K562 (cell line): Measurements from ENCODE around the gene GARIN6. TPM values are rescaled to one million over a fixed set of nuclear protein-coding genes. Genes with fewer than 3 reads are reported as not detected.

Experiments
- AFF1 ChIP-seq, 2 experiments: fragments of 450-650 bp; IDR thresholded peaks; 2 replicates each; pipeline ENCODE4 v1.6.1; 2018; ENCODE audit warnings: mild to moderate bottlenecking in 2 of 2, low read depth in 1 of 2; ENCODE audit not compliant: partially characterized antibody in 2 of 2
- GTF2F1 ChIP-seq: IDR thresholded peaks from 2 replicates; pipeline ENCODE4 v1.6.1; 2011; ENCODE audit warnings: low read depth, low read length, improper control_type of control experiment
- MLX ChIP-seq, 2 experiments: fragments of 450-650 bp in 1 of 2; sonication (generic) in 1 of 2; formaldehyde crosslinking; conservative IDR thresholded peaks; 2 replicates each; pipeline versions ENCODE4 v1.4.0 to v1.8.1; 2020 to 2022; ENCODE audit warnings: mild to moderate bottlenecking in 1 of 2, missing genetic modification reagents in 1 of 2
- WHSC1 ChIP-seq: IDR thresholded peaks from one replicate; pipeline ENCODE4 v1.6.1; 2012; ENCODE audit warnings: low read length, control low read depth, inconsistent platforms
- ZNF263 ChIP-seq: sonication (generic); formaldehyde crosslinking; IDR thresholded peaks from 2 replicates; pipeline ENCODE4 v1.8.0; 2022; ENCODE audit warnings: mild to moderate bottlenecking, missing genetic modification reagents, borderline replicate concordance
- ZNF518B ChIP-seq: fragments of 250-450 bp; sonication (Bioruptor Pico); IDR thresholded peaks from 2 replicates; pipeline ENCODE4 v1.5.0; 2021; ENCODE audit warnings: mild to moderate bottlenecking, moderate library complexity
- polyA plus RNA-seq, 8 experiments: library from polyadenylated mRNA; depleted of rRNA in 4 of 8; stranded (reverse) in 5 of 8; unstranded in 3 of 8; fragments of >200 nt; fragmentation: Nextera tagmentation in 2 of 8; fragmentation: Illumina TruSeq in 1 of 8; extraction: Ambion mirVana in 2 of 8; extraction: Trizol in 1 of 8; gene quantifications; 2 replicates each; pipeline versions ENCODE4 v1.2.1 to v1.2.3, GENCODE V29; 2011 to 2014; ENCODE audit warnings: inconsistent platforms in 1 of 8, missing spikeins in 1 of 8
- total RNA-seq, 7 experiments: library from RNA; depleted of rRNA in 6 of 7; stranded (reverse); fragments of >200 nt in 6 of 7; fragmentation: Illumina TruSeq in 2 of 7; extraction: Trizol in 2 of 7; gene quantifications; 2 replicates each; pipeline versions ENCODE4 v1.2.1 to v1.2.3, GENCODE V29; 2011 to 2021; ENCODE audit warnings: low replicate concordance in 1 of 7

The GARIN6 gene
- total and polyA plus RNA-seq, 9 of the 15 experiments (the other 6 are each of a cell fraction or from before 2014, with no cell fraction given): not detected

DNA sequence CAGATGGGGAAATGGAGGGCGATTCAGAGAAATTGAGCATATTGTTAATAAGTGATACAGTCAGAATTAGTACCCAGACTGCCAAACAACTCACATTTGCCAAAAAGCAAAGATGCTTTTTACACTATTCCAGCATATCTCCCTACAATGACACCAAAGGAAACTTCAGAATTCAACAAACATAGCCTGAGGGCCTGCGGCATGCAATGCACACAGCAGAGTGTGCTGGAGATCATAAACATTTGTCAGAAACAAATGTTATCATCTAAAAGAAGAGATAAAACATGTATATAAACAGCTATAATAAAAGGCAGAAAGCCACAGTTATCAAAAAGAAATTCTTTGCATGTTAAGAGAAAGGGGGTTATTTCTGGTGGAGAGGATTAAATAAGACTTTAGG, 20.1 kb upstream of the GARIN6 start (continued):
- TF ChIP-seq ZNF263 (CRISPR knock-in tag): no peak
- no peak for TF ChIP-seq MLX (CRISPR knock-in tag; conservative IDR thresholded peaks at IDR 0.05)
- no peak for TF ChIP-seq AFF1 (IDR thresholded peaks at IDR 0.05; ENCODE audit: low read depth in 1 of 2, partially characterized antibody in 2 of 2)
- TF ChIP-seq WHSC1: no peak
- TF ChIP-seq ZNF518B (CRISPR knock-in tag): no peak
- TF ChIP-seq GTF2F1: no peak
- TF ChIP-seq, all 486 proteins: peak for 0
